Cardiac muscle cell (in vitro differentiated cells and primary cell): Measurements from ENCODE around the gene RB1. TPM values are rescaled to one million over a fixed set of nuclear protein-coding genes. Genes with fewer than 3 reads are reported as not detected.

Experiments
- DNase-seq, 2 donors: peaks; one replicate each; pipeline versions ENCODE4 v3.0.0 to v3.0.0-alpha.2; 2010 to 2017; ENCODE audit warnings: low read depth in 1 of 2, low spot score in 1 of 2
- H3K27ac ChIP-seq: fragments of 200-600 bp; sonication (generic); 2 replicates; pipeline ENCODE4 v1.5.1; 2016
- H3K27me3 ChIP-seq: fragments of 200-600 bp; sonication (generic); 2 replicates; pipeline ENCODE4 v1.6.0; 2016; ENCODE audit warnings: control low read depth
- H3K36me3 ChIP-seq: fragments of 200-600 bp; sonication (generic); 2 replicates; pipeline ENCODE4 v1.5.1; 2016; ENCODE audit warnings: control low read depth
- H3K4me1 ChIP-seq: fragments of 200-600 bp; sonication (generic); 2 replicates; pipeline ENCODE4 v1.8.1; 2017; ENCODE audit warnings: low read depth, mild to moderate bottlenecking, mixed run types
- H3K4me3 ChIP-seq: fragments of 200-600 bp; sonication (generic); 2 replicates; pipeline ENCODE4 v1.5.1; 2016; ENCODE audit warnings: mild to moderate bottlenecking
- H3K9me3 ChIP-seq: fragments of 200-600 bp; sonication (generic); 2 replicates; pipeline ENCODE4 v1.5.1; 2017; ENCODE audit warnings: low read depth, mild to moderate bottlenecking, control low read depth
- CTCF ChIP-seq: IDR thresholded peaks from 2 replicates; pipeline ENCODE4 v1.5.1; 2012; ENCODE audit warnings: low read depth, mild to moderate bottlenecking, low read length
- polyA plus RNA-seq: library from polyadenylated mRNA; unstranded; fragments of >200 nt; fragmentation: Nextera tagmentation; extraction: Ambion mirVana; gene quantifications from 2 replicates; pipeline ENCODE4 v1.2.1, GENCODE V29; 2016
- total RNA-seq: library from RNA; depleted of rRNA; stranded (reverse); fragments of >200 nt; gene quantifications from 2 replicates; pipeline ENCODE4 v1.2.3, GENCODE V29; 2016

The RB1 gene
- total and polyA plus RNA-seq, 2 experiments from 2014 or later = 23.0 to 23.6 TPM

DNA sequence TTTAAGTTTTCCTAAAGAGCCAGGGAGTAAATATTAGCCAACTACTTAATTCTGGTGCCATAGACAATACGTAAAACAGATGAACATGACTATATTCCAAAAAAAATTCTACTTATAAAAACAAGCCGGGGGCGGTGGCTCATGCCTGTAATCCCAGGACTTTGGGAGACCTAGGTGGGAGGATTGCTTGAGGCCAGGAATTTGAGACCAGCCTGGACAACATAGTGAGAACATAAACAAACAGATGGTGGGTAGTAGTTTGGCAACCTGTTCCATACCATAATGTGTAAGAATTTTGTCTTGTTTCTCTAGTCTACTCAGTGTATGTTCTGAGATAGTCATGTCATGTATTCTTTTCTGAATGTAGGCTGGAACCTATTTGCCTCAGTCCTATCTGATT lies 45.1 kb upstream of the RB1 start:
- TF ChIP-seq CTCF = no peak
- H3K4me1 ChIP-seq = peaks cover 4% of the 10 kb centered on the region
- no peaks in the 10 kb centered on the region for H3K9me3 ChIP-seq
- DNase-seq = no peak
- peaks cover 84% of the 10 kb centered on the region for H3K36me3 ChIP-seq
- no peak overlapping the region for H3K4me3 ChIP-seq
- no peaks in the 10 kb centered on the region for H3K27me3 ChIP-seq
- H3K27ac ChIP-seq = no peak overlapping the region

DNA sequence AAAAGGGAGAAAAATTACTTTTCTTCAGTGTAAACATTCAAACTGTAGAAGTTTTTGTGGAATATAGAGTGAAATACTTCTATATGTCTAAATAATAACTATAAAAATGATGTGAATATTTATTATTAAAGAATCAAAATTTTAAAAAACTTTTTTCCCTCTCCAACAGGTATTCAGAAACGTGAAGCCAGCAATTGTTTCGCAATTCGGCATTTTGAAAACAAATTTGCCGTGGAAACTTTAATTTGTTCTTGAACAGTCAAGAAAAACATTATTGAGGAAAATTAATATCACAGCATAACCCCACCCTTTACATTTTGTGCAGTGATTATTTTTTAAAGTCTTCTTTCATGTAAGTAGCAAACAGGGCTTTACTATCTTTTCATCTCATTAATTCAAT lies 42.6 kb upstream of the RB1 start:
- Histone ChIP-seq H3K4me3 (no peak overlapping the region), H3K36me3 (peaks cover 62% of the 10 kb centered on the region), H3K9me3 (no peaks in the 10 kb centered on the region), H3K4me1 (no peaks in the 10 kb centered on the region), H3K27me3 (no peaks in the 10 kb centered on the region), H3K27ac (no peak overlapping the region)
- no peak for DNase-seq
- no peak for TF ChIP-seq CTCF

DNA sequence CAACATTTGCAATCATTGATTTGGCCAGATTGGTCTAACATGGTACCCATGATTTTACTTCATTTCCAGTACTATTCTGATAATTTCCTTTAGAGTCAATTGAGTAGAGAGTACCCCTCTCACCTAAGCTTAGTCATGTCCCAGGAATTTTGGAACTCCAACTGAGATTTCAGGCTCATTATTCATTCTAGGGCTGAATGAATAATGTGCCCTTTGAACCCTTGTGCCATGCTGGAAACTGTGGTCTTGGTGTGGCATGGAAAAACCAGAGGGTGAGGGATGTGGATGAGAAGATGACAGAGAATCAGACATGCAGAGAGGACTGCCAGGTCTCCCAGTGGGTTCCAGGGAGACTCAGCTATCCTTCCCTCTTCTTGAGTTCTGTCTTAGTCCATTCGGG lies 40.4 kb upstream of the RB1 start:
- H3K27ac ChIP-seq = no peak overlapping the region
- H3K4me3 ChIP-seq = no peak overlapping the region
- no peak for DNase-seq
- no peaks in the 10 kb centered on the region for H3K27me3 ChIP-seq
- TF ChIP-seq CTCF = no peak
- peaks cover 39% of the 10 kb centered on the region for H3K36me3 ChIP-seq
- no peaks in the 10 kb centered on the region for H3K9me3 ChIP-seq
- H3K4me1 ChIP-seq = no peaks in the 10 kb centered on the region

GRCh38 chr13:48264058-48264457 lies 39.5 kb upstream of the RB1 start:
- H3K27me3 ChIP-seq = no peaks in the 10 kb centered on the region
- no peak for TF ChIP-seq CTCF
- H3K27ac ChIP-seq = no peak overlapping the region
- H3K4me1 ChIP-seq = no peaks in the 10 kb centered on the region
- no peaks in the 10 kb centered on the region for H3K9me3 ChIP-seq
- H3K4me3 ChIP-seq = no peak overlapping the region
- no peak for DNase-seq
- H3K36me3 ChIP-seq = peaks cover 33% of the 10 kb centered on the region

- peaks cover 26% of the 10 kb centered on the region for H3K36me3 ChIP-seq
- H3K27ac ChIP-seq = no peak overlapping the region
- H3K9me3 ChIP-seq = no peaks in the 10 kb centered on the region
- no peak overlapping the region for H3K4me3 ChIP-seq
- no peak for TF ChIP-seq CTCF
- no peaks in the 10 kb centered on the region for H3K4me1 ChIP-seq
- no peak for DNase-seq
- H3K27me3 ChIP-seq = no peaks in the 10 kb centered on the region
Observed at GRCh38 chr13:48265217-48265815, 38.2 kb upstream of the RB1 start.
